Measurements from ENCODE around the gene RBPJ.

- TF ChIP-seq EZH2phosphoT487 (IDR thresholded peaks at IDR 0.05; ENCODE audit: low read length): no peak
- no peak for TF ChIP-seq CTCF (IDR thresholded peaks at IDR 0.05; ENCODE audit: low read length)
- TF ChIP-seq EZH2 (optimal IDR thresholded peaks at IDR 0.05; ENCODE audit: low read depth, low read length): no peak
Observed at GRCh38 chr4:26372525-26373172, 51.8 kb downstream of the RBPJ start.

Measured in MM.1S (cell line).